Activated T-cell treated with anti-CD3 and anti-CD28 coated beads, Interleukin-2, amount 50 U/mL, for 48 hours (primary cell): ENCODE results near the gene PCID2.
"Not testable (repeated sequence)": the region's sequence is repeated elsewhere in the genome, so short reads cannot be mapped to it uniquely, and the experiment has no call there.

ENCODE experiments used
- DNase-seq, 2 experiments: peaks; one replicate each; pipeline ENCODE4 v3.0.0-alpha.2; 2020

The PCID2 gene

GRCh38 chr13:113208421-113209335, at the start of gene PCID2:
TSS of gene PCID2 (minus strand) at chr13:113208669. CDS start at chr13:113208634, 35 bp downstream.
- peak; percentile 96 for DNase-seq

- not testable (repeated sequence) for DNase-seq
Observed at GRCh38 chr13:113257908-113258307, 49.4 kb upstream of the PCID2 start.

GRCh38 chr13:113252516-113253095, 44.1 kb upstream of the PCID2 start:
- DNase-seq = no peak

- no peak for DNase-seq
Observed at GRCh38 chr13:113245849-113246796, 37.7 kb upstream of the PCID2 start.

- no peak for DNase-seq
Observed at GRCh38 chr13:113243847-113244246, 35.4 kb upstream of the PCID2 start.

- not testable (repeated sequence) for DNase-seq
Observed at GRCh38 chr13:113241623-113242022, 33.2 kb upstream of the PCID2 start.

- no peak for DNase-seq
Observed at GRCh38 chr13:113239986-113240385, 31.5 kb upstream of the PCID2 start.

- no peak for DNase-seq
Observed at GRCh38 chr13:113239357-113239756, 30.9 kb upstream of the PCID2 start.

GRCh38 chr13:113238536-113238935, 30.1 kb upstream of the PCID2 start:
- no peak for DNase-seq

- DNase-seq = no peak
Observed at GRCh38 chr13:113233101-113233500, 24.6 kb upstream of the PCID2 start.

- DNase-seq = no peak
Observed at GRCh38 chr13:113232208-113233003, 23.9 kb upstream of the PCID2 start.

GRCh38 chr13:113231306-113232207, 23.1 kb upstream of the PCID2 start:
- DNase-seq = peak in 1 of 2 experiments; percentile 35

- no peak for DNase-seq
Observed at GRCh38 chr13:113229791-113230190, 21.3 kb upstream of the PCID2 start.

- DNase-seq = no peak
Observed at GRCh38 chr13:113229161-113229560, 20.7 kb upstream of the PCID2 start.

- DNase-seq = no peak
Observed at GRCh38 chr13:113226873-113227450, 18.5 kb upstream of the PCID2 start.

- DNase-seq = no peak
Observed at GRCh38 chr13:113225515-113225914, 17.0 kb upstream of the PCID2 start.

- DNase-seq = no peak
Observed at GRCh38 chr13:113224486-113224885, 16.0 kb upstream of the PCID2 start.

- no peak for DNase-seq
Observed at GRCh38 chr13:113223070-113223469, 14.6 kb upstream of the PCID2 start.

GRCh38 chr13:113220877-113221276, 12.4 kb upstream of the PCID2 start:
- no peak for DNase-seq

- no peak for DNase-seq
Observed at GRCh38 chr13:113220141-113220598, 11.7 kb upstream of the PCID2 start.
